ENCODE results near the gene ECHDC3.

Gene ECHDC3

GRCh38 chr10:11700539-11700938 lies 41.6 kb upstream of the ECHDC3 start:
- no peak overlapping the region for H3K4me3 ChIP-seq (ENCODE audit: low read depth, low read length)
- no peak for TF ChIP-seq CTCF (IDR thresholded peaks at IDR 0.05; ENCODE audit: low read depth, low read length, missing control alignments)
- no peak for DNase-seq (ENCODE audit: low read depth)

- TF ChIP-seq CTCF (IDR thresholded peaks at IDR 0.05; ENCODE audit: low read depth, low read length, missing control alignments) = no peak
- no peak overlapping the region for H3K4me3 ChIP-seq (ENCODE audit: low read depth, low read length)
- no peak for DNase-seq (ENCODE audit: low read depth)
These were observed 40.6 kb upstream of the ECHDC3 start for GRCh38 chr10:11701451-11702095.

- no peak for DNase-seq (ENCODE audit: low read depth)
- no peak for TF ChIP-seq CTCF (IDR thresholded peaks at IDR 0.05; ENCODE audit: low read depth, low read length, missing control alignments)
- no peak overlapping the region for H3K4me3 ChIP-seq (ENCODE audit: low read depth, low read length)
These were observed 39.9 kb upstream of the ECHDC3 start for GRCh38 chr10:11702264-11702663.

GRCh38 chr10:11704092-11704491 lies 38.1 kb upstream of the ECHDC3 start:
- no peak overlapping the region for H3K4me3 ChIP-seq (ENCODE audit: low read depth, low read length)
- no peak for DNase-seq (ENCODE audit: low read depth)
- TF ChIP-seq CTCF (IDR thresholded peaks at IDR 0.05; ENCODE audit: low read depth, low read length, missing control alignments) = no peak

GRCh38 chr10:11705722-11706121 lies 36.5 kb upstream of the ECHDC3 start:
- no peak for DNase-seq (ENCODE audit: low read depth)
- no peak for TF ChIP-seq CTCF (IDR thresholded peaks at IDR 0.05; ENCODE audit: low read depth, low read length, missing control alignments)
- no peak overlapping the region for H3K4me3 ChIP-seq (ENCODE audit: low read depth, low read length)

- TF ChIP-seq CTCF (IDR thresholded peaks at IDR 0.05; ENCODE audit: low read depth, low read length, missing control alignments) = peak; percentile 29
- no peak overlapping the region for H3K4me3 ChIP-seq (ENCODE audit: low read depth, low read length)
- DNase-seq (ENCODE audit: low read depth) = no peak
These were observed 35.2 kb upstream of the ECHDC3 start for GRCh38 chr10:11706895-11707567.

Measured in GM12864 (cell line).